GM12875 (cell line): ENCODE measurements around the gene PATE4.
A peak's percentile ranks its signal among the peaks of the same experiment; 100 is the strongest.

ENCODE experiments used
- H3K4me3 ChIP-seq: one replicate; pipeline ENCODE4 v1.5.1; 2011; ENCODE audit warnings: low read depth, low read length, control low read depth
- TF ChIP-seq, protein P1 (sequence below): IDR thresholded peaks from 2 replicates; pipeline ENCODE4 v1.5.1; 2011; ENCODE audit warnings: low read depth, mild to moderate bottlenecking, control low read depth, inconsistent platforms, low read length, moderate library complexity, borderline replicate concordance; ENCODE audit not compliant: insufficient read depth

The PATE4 gene

GRCh38 chr11:125872138-125872491, 39.0 kb downstream of the PATE4 start:
- H3K4me3 ChIP-seq, result no peak overlapping the region
- TF ChIP-seq, protein P1, sequence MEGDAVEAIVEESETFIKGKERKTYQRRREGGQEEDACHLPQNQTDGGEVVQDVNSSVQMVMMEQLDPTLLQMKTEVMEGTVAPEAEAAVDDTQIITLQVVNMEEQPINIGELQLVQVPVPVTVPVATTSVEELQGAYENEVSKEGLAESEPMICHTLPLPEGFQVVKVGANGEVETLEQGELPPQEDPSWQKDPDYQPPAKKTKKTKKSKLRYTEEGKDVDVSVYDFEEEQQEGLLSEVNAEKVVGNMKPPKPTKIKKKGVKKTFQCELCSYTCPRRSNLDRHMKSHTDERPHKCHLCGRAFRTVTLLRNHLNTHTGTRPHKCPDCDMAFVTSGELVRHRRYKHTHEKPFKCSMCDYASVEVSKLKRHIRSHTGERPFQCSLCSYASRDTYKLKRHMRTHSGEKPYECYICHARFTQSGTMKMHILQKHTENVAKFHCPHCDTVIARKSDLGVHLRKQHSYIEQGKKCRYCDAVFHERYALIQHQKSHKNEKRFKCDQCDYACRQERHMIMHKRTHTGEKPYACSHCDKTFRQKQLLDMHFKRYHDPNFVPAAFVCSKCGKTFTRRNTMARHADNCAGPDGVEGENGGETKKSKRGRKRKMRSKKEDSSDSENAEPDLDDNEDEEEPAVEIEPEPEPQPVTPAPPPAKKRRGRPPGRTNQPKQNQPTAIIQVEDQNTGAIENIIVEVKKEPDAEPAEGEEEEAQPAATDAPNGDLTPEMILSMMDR, result no peak

- TF ChIP-seq, protein P1, result no peak
- no peak overlapping the region for H3K4me3 ChIP-seq
These were observed 40.9 kb downstream of the PATE4 start for GRCh38 chr11:125873881-125874555.

GRCh38 chr11:125874556-125875124, 41.5 kb downstream of the PATE4 start:
- TF ChIP-seq, protein P1, result peak; percentile 68
- no peak overlapping the region for H3K4me3 ChIP-seq

GRCh38 chr11:125881291-125881690, 48.2 kb downstream of the PATE4 start:
- no peak overlapping the region for H3K4me3 ChIP-seq
- TF ChIP-seq, protein P1, result no peak

GRCh38 chr11:125883375-125883774, 50.3 kb downstream of the PATE4 start:
- H3K4me3 ChIP-seq, result no peak overlapping the region
- TF ChIP-seq, protein P1, result no peak

DNA sequence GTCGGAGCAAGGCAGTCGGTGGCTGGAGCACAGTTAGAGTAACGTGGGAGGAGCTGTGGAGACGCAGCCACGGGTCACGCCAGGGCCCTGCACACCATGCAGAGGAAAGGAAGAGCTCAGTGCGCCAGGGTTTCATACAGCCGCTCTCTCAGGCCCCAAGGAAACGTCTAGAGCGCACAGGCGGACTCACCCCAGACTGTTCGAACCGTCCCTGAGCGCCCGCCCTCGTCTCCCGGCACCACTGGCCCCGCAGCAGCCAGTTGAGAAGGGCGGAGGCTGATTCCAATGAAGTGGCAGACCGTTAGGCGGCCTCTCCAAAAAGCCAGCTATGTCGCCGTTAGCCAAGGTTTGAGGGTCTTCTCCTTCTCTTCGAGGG, 53.9 kb downstream of the PATE4 start:
- TF ChIP-seq, protein P1, result no peak
- peak overlapping the region; percentile 98 for H3K4me3 ChIP-seq
